GM18861 (cell line): Measurements from ENCODE around the gene HIVEP2.
"Not testable (repeated sequence)": the region's sequence is repeated elsewhere in the genome, so short reads cannot be mapped to it uniquely, and the experiment has no call there.

Source experiments
- ATAC-seq: cut with Tn5 transposase; IDR thresholded peaks from one replicate; pipeline ENCODE4 v1.9.1; 2021; ENCODE audit not compliant: unreplicated experiment

Gene HIVEP2, protein sequence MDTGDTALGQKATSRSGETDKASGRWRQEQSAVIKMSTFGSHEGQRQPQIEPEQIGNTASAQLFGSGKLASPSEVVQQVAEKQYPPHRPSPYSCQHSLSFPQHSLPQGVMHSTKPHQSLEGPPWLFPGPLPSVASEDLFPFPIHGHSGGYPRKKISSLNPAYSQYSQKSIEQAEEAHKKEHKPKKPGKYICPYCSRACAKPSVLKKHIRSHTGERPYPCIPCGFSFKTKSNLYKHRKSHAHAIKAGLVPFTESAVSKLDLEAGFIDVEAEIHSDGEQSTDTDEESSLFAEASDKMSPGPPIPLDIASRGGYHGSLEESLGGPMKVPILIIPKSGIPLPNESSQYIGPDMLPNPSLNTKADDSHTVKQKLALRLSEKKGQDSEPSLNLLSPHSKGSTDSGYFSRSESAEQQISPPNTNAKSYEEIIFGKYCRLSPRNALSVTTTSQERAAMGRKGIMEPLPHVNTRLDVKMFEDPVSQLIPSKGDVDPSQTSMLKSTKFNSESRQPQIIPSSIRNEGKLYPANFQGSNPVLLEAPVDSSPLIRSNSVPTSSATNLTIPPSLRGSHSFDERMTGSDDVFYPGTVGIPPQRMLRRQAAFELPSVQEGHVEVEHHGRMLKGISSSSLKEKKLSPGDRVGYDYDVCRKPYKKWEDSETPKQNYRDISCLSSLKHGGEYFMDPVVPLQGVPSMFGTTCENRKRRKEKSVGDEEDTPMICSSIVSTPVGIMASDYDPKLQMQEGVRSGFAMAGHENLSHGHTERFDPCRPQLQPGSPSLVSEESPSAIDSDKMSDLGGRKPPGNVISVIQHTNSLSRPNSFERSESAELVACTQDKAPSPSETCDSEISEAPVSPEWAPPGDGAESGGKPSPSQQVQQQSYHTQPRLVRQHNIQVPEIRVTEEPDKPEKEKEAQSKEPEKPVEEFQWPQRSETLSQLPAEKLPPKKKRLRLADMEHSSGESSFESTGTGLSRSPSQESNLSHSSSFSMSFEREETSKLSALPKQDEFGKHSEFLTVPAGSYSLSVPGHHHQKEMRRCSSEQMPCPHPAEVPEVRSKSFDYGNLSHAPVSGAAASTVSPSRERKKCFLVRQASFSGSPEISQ (N-terminal part only)

DNA sequence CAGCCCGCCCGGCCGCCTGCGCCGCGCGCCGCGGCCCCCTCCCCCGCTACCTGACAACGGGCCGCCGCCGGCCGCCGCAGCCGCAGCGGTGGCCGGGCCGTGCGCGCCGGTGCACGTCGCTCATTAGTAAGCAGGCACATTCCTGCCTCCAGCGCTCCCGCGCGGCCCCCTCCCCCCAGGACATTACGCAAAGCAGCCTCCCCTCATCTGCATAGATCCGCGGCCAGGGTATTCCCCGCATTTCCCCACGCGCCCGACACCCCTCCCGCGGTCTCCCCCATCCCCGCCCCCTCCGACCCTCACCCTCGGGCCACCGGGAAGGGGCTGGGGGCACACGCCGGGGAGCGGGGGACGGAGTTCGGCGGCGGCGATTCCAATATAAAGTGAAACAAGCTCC, at the start of gene HIVEP2:
TSS of gene HIVEP2 (minus strand) at position 128 of the 397 bp plus-strand sequence. CDS start 170,438 bp downstream, outside the sequence.
- ATAC-seq, result peak; percentile 15

DNA sequence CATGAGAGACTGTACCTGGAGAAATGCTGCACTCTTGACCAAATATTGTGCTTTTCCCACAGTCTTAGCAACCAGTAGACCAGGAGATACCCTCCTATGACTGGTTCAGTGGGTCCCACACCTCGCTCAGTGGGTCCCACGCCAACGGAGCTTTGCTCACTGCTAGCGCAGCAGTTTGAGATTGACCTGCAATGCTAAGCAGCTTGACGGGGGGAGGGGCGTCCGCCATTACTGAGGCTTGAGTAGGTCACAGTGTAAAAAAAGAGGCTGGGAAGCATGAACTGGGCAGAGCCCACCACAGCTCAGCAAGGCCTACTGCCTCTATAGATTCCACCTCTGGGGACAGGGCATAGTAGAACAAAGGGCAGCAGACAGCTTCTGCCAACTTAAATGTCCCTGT, 49.0 kb upstream of the HIVEP2 start:
- no peak for ATAC-seq

DNA sequence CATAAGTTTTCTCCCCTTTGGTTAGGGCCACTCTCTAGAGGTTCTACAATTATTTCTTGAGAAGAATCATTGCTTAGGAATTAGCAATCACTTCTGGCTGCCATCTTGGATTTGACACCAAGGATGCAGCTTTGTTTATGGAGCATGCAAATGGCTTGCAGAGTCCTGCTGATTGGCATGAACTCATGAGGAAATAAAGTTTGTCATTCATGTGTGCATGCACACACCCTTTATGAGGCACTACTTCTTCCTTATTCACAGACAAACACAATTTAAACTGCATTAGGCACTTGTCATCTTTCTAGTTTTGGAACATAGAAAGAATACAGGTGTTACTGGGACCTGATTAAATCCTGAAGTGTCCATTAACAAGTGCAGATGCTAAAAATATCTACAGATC, 42.5 kb upstream of the HIVEP2 start:
- no peak for ATAC-seq

DNA sequence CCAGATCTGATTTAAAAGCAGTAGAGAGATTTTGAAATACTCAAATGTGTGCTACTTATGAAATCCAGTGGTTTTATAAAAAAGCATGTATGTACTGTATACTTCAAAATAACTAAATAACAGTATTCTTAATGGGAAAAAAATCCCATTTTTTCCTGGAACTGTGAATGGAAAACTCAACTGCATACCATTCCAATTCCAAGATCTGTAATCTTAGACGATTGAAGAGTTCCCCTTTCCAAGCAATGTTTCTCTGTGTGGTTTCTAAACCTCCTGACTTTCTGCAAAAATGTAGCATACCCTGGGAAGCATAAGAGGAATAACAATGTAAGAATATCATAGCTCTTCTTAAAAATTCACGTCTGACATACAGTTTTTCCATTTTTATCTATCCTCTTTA, 40.3 kb upstream of the HIVEP2 start:
- no peak for ATAC-seq

DNA sequence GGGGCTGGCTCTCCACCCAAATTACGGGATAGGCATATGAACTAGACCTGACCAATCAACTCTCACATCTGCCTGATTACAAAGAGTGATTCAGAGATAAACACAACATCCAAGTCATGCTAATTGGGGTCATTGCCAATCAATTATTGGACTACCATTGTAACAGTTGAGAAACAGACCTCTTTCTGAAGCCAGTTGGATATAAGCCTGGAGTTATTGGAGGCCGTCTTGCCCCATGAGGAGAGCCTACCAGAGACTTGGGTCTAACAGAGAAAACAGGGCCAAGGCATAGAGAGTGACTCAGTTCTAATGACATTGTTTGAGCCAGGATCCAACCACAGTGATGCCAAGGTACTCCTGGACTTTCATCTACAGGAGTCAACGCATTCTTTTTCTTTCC, 39.4 kb upstream of the HIVEP2 start:
- no peak for ATAC-seq

DNA sequence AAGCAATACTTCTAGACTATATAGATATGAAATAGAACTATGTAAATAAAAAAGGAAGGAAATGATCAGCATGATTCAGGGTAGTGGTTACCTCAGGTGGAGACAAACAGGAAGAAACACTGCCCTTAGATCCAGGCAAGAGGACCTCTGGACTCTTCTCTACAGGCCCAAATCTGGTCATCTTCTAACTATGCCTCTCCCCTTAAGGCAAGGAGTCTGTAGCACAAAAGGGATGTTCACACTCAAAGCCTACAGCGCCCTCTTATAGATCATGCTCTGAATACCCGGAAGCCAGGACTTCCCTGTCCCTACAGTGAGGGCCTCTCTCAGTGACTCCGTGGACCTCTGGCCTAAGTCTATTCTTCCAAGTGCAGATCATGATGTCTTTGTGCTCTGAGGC, 30.4 kb upstream of the HIVEP2 start:
- no peak for ATAC-seq

DNA sequence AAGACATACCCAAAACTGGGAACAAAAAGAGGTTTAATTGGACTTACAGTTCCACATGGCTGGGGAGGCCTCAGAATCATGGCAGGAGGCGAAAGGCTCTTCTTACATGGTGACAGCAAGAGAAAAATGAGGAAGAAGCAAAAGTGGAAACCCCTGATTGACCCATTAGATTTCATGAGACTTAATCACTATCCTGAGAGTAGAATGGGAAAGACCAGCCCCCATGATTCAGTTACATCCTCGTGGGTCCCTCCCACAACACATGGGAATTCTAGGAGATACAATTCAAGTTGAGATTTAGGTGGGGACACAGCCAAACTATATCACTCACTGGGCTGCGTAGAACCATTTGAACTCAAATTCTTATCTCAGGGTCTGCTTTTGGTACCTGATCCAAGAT, 26.0 kb upstream of the HIVEP2 start:
- ATAC-seq, result not testable (repeated sequence)

DNA sequence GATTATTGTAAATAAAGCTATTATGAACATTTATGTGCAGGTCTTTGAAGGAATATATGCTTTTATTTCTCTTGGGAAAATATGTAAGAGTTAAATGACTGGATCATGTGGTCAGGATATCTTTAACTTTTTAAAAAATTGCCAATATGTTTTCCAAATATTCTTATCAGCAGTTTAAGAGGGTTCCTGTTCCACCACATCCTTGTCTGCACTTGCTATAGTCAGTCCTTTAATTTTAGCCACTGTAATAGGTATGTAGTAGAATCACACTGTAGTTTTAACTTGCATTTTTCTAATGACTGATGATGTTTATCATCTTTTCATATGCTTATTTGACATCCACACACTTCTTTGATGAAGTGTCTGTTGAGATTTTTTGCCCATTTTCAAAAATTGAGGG, 23.6 kb upstream of the HIVEP2 start:
- ATAC-seq, result no peak

DNA sequence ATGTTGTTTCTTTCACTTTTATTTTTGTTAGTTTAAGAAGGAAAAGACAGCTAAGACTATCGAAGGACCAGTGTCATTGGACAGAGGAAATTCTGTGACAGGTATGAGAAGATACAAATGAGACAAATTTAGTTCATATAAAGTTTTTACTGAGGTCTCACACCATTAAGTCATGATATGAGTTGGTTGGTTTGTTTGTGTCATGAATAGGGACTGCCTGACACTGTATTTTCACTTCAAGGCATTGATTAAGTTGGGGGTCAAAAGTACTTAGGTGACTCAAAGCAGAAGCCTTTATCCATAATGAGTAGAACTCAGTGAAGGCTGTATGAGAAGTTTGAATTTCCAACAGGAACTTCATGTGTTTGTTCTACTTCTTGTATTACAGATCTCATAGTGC, 21.3 kb upstream of the HIVEP2 start:
- peak; percentile 66 for ATAC-seq

DNA sequence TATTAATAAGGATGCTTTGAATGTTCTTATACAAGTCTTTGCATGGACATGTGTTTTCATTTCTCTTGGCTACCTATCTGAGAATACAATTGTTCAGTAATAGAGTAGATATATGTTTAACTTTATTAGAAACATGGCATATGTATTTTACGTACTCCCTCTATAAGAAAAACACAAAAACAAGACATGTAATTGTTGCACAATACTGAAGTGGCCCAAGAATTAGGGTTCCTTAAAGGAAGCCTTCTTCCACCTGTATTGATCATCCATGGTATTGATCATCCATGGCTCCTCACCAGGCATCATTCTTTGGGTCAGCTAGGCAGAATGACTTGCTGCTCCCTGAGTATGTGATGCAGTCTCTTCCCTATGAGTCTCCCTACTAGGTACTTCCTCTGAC, 20.2 kb upstream of the HIVEP2 start:
- ATAC-seq, result no peak

DNA sequence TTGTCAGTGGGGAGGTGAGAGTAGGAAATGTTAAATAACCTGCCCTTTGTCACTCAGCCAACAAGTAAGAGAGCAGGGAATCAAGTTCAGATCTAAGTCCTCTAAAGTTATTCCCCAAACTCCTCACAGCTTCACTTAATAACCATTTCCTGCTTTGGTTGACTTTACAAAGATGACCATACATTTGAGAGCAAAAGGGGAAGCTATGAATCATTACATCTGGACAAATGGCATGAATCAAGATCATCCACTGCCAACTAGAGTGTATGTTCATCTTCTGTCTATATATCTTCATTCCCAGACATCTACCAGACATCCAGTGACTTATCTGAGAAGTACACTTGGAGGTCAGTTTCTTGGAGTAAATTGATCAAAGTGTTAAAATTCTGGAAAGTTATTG, 15.1 kb upstream of the HIVEP2 start:
- no peak for ATAC-seq

DNA sequence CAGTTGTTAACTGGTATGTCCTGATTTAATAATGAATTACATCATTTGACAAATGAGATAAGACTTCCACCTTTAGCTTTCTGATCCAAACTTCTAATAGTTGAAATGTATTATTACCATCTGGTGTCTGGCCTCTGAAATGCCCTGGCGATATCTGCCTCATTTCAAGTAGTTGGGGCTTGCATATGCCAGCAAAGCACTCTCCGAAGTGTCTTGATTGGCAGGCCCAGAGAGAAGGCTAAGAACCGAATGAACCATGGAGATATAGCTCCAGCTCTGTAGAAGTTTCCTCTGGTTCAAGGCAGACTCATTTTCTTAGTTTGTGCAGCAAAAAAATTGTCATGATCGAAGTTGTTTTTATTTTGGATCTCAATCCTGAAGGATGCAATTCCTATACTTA, 13.4 kb upstream of the HIVEP2 start:
- no peak for ATAC-seq

DNA sequence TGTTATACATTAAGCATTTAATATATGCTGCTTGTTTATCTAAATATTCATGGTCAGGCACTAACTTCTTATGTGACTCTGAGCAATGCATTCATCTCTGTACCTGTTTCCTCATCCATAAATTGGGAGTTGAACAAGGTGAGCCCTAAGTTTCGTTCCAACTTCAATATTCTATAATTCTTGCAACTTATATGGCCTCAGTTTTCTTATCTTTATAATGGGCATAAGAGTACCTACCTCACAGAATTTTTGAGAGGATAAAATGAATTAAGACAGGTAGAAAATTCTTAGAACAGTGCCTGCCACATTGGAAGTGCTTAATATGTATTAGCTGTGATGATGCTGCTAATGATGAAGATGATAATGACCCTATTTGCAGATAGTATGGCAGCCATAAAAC, 11.8 kb upstream of the HIVEP2 start:
- ATAC-seq, result no peak

DNA sequence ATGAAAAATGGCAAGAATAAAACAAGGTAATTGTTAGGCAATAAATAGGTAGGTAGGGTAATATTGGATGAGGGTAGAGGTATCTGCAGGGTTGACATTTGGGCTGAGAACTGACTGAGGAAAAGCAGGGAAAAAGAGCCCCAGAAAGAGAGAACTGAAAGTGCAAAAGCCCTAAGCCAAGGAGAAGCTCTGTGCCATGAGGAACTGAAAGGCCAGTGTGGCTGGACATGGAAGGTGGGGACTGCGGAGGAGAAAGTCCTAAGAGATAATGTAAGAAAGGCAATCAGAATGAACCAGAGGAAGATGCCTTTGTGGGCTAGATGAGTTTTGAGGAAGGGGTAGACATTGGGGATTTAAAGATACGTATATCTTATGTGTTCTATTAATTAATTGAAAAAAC, 9.9 kb upstream of the HIVEP2 start:
- no peak for ATAC-seq

DNA sequence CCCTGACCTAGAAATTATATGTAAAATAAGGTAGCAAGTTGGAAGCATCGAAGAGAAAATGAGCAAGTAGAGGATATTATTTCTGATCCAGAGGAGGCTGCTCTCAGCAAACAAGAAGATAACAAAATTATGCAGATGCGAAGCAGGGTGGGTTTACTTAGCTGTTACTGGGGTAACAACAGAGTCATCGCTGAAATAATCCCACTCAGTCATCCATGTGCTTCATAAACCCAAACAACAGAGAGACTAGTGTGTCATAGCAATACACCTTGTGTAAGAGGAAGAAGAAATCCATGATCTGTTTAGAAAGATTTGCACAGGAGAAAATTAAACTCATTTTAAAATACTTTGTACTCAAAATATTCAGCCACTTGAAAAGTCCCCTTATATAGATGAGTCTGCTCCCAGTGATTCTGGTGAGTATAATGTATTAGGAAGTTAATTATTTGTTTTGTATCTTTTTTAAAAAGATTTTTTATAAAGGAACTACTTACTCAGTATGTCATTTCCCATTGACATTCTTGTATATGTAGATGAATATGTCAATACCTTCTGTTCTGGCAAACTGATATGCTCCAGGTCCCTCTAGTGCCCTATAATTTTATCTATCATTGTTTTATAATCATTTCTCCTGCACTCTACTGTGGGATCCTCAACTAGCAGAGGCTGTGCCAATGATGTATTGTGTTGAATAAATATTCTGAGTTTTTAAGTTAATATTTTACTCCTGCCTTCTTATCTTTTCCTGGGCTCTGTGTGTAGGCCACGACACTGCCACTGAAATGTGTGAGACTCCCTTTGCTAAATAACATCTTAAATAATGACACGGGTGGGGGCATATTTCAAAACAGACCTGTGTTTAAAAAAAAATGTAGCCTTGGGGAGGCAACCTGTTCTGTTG, 8.6 kb upstream of the HIVEP2 start:
- ATAC-seq, result no peak

DNA sequence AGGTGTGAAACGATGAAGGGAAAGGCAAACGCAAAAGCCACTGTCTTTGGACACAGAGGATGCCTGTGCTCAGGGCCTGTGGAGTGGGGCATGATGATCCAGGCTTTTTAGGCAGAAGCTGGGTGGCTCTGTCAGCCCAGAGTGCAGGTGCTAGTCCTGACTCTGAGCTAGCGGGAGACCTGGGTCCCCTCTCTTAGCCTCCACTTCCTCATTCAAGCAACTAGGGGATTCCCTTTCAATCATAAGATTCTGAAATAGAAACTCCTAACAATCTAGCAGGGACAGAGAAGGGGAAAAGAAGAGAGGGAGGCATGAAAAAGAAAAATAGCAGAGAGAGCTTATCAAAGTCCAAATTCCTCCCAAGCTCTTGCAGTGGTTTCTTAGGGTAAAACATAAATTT, 7.6 kb upstream of the HIVEP2 start:
- ATAC-seq, result peak; percentile 62

DNA sequence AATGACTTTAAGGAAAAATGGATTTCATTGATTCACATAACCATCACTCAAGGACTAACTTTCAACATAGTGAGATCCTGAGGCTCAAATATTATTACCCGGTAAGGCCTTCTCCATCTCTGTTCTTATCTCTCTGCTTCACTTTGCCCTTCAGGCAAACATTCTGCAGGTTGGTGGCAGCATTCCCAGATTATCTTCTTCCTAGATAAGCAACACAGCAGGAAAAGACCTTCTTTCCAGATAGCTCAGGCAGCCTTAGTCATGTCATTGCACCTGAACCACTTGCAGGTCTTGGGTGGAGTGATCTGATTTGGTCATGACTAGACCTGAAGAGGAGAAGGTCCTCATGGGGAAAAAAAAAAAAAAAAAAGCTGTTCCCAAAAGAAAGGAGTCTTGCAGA, 5.3 kb upstream of the HIVEP2 start:
- ATAC-seq, result no peak

DNA sequence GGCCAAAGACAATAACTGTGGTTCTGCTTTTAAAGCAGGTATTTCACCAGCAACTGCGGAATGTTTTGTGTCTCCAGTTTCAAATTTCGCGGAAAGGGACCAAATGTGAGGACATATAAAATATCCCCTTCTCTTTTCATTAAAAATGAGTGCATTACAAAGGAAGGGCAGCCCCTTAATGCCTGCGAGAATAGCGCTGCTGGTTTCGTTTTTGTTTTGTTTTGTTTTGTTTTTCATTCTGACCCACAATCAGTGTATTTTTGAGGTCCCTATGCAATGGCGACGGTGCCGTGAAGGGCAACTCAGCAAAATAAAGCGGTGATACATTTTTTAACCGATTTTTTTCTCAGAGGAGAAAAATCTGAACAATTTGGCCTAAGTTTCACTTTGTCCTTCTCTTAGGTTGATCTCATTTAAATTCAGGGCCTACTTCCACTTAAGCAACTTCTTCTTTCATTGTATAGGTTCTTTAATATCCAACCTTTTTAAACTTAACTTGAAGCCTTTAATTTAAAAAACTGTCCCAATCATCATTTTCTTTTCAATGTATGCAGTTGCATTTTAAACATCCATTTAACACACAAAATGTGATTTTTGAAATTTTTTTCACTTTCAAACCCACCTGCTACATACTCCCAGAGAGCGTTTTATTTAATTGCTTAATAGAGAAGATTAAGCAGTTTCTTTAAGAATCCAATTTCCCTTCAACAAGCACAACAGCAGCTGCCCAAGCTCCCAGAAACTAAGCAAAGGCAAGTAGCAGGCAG, 2.9 kb upstream of the HIVEP2 start:
- peak; percentile 24 for ATAC-seq

DNA sequence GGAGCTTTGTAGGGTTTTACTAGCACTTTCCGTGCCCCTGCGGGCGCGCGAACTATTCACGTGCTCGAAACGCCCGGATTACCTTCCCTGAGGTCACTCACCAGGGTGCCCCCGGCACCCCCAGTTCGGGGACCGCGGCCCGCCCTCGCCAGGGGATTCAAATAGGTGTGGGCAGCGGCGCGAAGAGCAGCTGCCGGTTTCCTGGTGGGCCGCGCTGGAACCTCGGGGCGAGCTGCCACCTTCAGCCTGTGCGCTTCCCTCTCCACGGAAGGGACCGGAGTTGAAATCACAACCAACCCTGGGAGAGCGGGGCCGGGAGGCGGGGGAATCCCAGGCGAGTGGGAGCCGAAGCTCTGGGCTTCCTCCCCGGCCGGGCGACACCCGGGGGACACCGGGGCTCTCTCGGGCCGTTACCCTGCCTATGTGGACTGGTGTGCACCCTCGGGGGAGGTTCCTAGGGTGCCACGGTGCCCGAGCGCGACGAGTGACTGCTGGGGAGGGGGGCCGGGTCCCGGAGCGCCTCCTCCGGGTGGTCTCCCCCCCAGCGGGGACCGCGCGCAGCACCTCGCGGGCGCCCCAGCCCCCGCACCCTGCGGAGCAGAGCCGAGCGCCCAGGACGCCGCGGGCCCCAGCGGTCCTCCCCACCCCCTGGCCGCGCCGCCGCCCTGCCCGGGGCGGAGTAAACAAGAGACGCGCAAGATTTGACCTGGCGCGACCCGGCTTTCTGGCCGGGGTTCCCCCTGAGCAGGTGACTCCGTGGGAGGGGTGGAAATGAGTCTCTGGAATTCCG, 2.1 kb upstream of the HIVEP2 start:
- ATAC-seq, result peak; percentile 45
